HFF-Myc (cell line): ENCODE measurements around the gene MED27.

Source experiments
- DNase-seq: peaks from one replicate; pipeline ENCODE4 v3.0.0-alpha.2; 2011; ENCODE audit warnings: low read depth; ENCODE audit errors: extremely low read depth
- H3K4me3 ChIP-seq: replicated peaks from 2 replicates; pipeline ENCODE4 v1.5.1; 2011; ENCODE audit warnings: low read depth, mild to moderate bottlenecking, control low read depth, low read length
- CTCF ChIP-seq: IDR thresholded peaks from 2 replicates; pipeline ENCODE4 v1.5.1; 2012; ENCODE audit warnings: mild to moderate bottlenecking, low read depth, low read length, control low read depth; ENCODE audit errors: missing control alignments

Gene MED27

GRCh38 chr9:132121021-132121420 lies 41.4 kb upstream of the MED27 start:
- no peak for DNase-seq
- no peak for TF ChIP-seq CTCF
- H3K4me3 ChIP-seq, result no peak overlapping the region

- no peak overlapping the region for H3K4me3 ChIP-seq
- DNase-seq, result no peak
- TF ChIP-seq CTCF, result no peak
These were observed 38.0 kb upstream of the MED27 start for GRCh38 chr9:132117694-132118093.

GRCh38 chr9:132116583-132116982 lies 36.9 kb upstream of the MED27 start:
- H3K4me3 ChIP-seq, result no peak overlapping the region
- DNase-seq, result no peak
- TF ChIP-seq CTCF, result no peak

GRCh38 chr9:132114102-132114707 lies 34.5 kb upstream of the MED27 start:
- no peak for TF ChIP-seq CTCF
- DNase-seq, result no peak
- H3K4me3 ChIP-seq, result no peak overlapping the region

GRCh38 chr9:132109291-132109690 lies 29.6 kb upstream of the MED27 start:
- no peak for DNase-seq
- H3K4me3 ChIP-seq, result no peak overlapping the region
- no peak for TF ChIP-seq CTCF

GRCh38 chr9:132108728-132109127 lies 29.1 kb upstream of the MED27 start:
- H3K4me3 ChIP-seq, result no peak overlapping the region
- DNase-seq, result no peak
- TF ChIP-seq CTCF, result no peak
